ENCODE data around the gene SLC35F5. TPM values are rescaled to one million over a fixed set of nuclear protein-coding genes. Genes with fewer than 3 reads are reported as not detected.
A peak's percentile ranks its signal among the peaks of the same experiment; 100 is the strongest.
"Not testable (repeated sequence)": the region's sequence is repeated elsewhere in the genome, so short reads cannot be mapped to it uniquely, and the experiment has no call there.

The SLC35F5 gene, protein sequence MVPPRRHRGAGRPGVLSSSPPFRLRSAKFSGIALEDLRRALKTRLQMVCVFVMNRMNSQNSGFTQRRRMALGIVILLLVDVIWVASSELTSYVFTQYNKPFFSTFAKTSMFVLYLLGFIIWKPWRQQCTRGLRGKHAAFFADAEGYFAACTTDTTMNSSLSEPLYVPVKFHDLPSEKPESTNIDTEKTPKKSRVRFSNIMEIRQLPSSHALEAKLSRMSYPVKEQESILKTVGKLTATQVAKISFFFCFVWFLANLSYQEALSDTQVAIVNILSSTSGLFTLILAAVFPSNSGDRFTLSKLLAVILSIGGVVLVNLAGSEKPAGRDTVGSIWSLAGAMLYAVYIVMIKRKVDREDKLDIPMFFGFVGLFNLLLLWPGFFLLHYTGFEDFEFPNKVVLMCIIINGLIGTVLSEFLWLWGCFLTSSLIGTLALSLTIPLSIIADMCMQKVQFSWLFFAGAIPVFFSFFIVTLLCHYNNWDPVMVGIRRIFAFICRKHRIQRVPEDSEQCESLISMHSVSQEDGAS
- total RNA-seq (2014; rRNA removed; shearing (Covaris generic)): 41.7 and 56.8 TPM in 2 replicates

DNA sequence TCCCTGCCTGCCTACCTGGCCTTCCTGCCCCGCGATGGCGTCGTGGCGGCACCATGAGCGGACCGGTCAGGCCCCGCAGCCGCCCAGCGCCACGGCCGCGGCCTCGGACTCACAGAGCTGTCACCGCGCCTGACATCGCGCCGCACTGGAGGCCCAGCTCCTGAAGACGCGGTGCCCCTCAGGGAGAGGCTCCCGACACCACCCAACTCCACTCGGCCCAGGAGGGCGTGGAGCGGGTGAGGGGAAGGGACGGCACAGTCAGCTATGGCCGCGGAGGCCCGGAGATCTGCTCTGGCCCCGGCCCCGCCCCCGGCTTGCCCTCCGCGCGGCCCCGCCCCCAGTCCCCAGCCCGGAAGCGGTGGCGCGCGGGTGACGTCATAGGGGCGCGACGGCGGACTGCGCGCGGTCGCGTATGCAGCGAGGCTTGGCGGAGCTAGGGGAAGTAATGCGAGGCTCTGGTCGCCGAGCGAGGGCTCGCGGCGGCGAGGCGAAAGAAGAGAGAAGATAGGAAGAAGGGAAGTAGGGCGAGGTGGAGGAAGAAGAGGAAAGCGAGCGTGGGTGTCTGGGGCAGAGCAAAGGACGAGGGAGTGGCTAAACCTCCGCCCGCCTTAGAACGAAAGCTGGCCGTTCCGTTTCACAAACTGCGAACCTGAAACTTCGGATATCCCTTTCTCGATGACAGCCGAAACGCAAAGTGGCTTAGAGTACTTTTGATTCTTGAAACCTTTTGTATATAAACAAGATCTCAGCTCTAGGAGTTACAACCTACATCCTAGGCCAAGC is at the start of gene SLC35F5:
Gene SLC35F5, minus strand, starts transcription at position 288 of the 783 bp plus-strand sequence. Its CDS starts 233 bp downstream, at position 55.
- peak; percentile 76 for DNase-seq (ENCODE audit: low spot score)

DNA sequence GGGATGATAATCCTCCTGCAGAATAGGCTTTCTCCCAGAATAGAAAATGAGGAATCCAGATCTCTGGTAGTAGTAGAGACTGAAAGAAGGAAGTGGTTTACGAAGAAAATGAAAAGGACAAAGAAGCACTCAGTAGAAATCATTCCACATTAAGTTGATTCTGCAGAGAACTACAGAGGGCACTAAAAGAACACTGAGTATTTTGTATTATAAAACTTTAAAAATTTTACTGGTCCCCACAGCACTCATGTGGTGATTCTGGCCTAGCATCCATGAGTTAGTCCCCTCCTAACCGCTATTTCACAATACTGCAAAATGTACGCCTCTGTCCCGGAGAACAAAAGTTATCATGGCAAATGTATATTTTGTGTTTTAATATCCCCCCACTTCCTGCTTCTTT is 42.9 kb upstream of the SLC35F5 start:
- DNase-seq (ENCODE audit: low spot score): no peak

DNA sequence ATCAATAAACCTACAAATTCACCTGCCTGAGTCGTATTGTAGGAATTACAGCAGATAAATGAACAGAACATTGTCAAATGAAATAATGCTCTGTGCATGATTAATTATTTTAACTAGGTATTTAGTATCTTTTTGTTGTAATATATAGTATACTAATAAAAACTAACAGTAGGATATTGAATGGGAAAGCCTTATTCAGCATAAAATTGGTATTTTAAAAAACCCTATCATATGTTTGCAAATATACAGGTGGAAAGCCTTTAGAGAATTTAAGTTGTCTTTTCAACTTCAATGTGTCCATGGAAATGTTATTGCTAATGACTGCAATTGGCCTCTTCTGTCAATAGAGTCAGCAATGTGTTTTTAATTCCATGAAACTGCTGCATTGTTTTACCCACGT is 40.8 kb upstream of the SLC35F5 start:
- no peak for DNase-seq (ENCODE audit: low spot score)

DNA sequence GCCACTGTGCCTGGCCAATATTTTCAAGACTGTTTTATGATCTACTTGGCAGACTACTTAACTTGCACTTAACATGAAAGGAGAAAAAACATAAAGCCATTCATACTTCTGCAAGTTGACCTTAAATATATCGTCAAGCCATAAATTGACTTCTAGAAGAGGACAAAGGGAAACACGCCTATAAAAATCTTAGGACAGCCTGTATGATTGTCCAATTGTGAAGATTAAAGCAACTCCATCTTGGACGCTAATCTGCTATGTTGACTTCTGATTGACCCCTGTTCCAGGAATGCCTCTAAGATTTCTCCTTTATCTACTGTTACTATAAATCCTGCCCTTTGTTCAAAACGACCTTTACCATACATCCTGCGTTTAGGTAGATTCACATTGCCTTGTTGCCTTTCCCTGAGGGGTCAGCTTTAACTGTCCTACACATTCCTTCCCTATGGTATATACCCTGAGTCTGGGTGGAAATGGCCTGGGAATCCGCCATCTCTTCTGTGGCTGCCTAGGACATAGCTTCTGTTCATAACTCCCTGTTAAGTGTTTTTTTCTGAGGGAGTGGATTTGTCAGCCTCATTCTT is 40.2 kb upstream of the SLC35F5 start:
- no peak for DNase-seq (ENCODE audit: low spot score)

DNA sequence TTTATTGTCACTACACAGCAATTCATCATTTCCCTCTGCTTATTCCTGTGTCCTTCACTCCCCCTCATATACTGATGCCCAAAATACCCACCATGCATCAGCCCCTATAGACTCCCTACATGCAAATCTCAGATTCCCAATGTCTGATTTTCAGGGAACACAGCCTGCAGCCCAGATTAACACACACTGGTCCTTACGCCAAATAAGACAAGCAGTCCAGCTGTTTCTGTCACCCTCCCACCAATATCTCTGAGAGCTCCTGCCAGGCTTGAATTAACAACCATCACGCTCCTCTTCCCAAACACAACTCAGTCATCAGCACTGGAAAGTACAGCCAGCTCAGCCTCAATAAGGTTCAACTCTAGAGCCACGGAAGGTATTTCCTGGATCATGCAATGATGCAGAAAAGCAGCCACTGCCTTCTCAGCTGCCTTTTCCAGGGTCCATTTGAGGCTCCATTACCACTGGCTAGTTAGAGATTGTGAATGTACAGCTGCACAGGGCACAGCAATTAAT is 39.0 kb upstream of the SLC35F5 start:
- DNase-seq (ENCODE audit: low spot score): no peak

DNA sequence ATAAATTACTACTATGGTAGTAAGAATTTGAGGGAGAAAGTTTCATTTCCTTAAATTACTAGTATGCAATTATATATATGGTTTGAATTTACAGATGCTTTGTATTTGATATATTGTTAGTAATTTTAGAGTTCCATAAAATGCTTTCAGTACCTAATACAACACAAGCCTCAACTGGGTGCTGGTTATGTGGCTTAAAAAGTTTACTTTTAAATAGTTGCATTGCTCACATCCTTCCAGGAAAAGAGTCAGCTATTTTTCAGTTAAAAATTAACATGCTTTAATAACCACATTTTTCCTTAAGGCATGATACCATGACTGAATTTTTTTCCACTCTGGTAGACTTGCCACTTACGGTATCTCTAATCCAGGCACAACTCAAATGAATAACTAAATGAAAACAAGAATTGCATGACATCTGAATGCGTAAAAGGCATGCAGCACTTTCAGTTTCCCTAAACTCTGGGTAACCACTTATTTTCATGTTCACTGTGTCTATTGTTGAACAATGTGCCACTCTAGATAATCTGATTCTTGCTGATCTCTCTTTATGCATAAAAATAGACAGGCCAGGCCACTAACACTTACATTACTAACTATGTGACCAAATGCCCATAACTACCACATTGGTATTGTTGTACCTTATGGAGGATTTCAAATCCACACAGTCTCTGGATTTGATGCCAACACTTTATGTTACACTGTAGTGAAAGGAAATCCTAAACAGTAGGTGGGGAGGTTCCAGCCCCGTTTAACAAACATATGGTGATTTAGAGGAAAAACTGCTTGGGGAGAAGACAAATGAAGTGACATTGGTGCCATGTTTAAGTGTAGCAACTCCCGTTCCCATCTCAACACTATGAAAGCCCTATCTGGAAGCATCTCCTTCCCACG is 35.5 kb upstream of the SLC35F5 start:
- DNase-seq (ENCODE audit: low spot score): no peak

DNA sequence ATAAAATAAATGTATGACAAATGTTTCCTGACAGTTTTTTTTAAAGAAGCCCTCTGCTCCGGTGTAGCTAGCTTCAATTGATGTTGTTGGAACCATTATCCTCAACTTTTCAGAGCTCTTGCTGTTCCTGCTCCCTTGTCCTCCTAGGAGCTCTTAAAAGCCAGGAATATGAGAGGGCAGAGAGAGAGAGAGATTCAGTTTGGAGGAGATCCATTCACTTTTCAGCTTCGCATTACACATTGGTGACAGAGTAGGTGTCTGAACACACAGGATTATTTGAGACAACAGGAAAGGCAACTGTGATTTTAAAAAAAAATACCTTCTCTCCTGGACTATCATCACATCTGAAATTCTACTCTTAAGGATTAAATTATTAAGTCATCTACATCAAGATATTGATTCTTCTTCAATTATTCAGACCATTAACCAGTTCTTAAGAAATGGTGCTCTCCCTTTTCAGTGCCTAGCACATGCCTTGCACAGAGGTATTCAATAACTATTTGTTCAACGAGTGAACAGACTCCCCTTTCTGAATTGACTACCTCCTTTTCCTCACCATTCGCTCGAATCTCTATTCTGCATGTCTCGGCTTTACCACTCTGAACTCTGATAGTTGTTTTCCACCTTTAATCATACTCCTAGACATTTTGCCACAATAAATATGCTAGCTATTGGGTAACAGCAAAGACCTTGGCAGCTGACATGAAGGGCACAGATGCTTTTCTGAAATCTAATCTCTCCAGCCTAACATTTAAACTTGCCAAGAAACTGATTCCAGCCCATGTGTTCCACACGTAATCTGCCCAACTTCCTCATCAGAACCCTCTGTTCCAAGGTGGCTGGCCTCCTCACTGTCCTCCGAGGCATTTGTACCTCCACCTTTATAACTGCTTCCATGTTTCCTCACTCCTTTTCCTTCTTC is 28.6 kb upstream of the SLC35F5 start:
- DNase-seq (ENCODE audit: low spot score): no peak

DNA sequence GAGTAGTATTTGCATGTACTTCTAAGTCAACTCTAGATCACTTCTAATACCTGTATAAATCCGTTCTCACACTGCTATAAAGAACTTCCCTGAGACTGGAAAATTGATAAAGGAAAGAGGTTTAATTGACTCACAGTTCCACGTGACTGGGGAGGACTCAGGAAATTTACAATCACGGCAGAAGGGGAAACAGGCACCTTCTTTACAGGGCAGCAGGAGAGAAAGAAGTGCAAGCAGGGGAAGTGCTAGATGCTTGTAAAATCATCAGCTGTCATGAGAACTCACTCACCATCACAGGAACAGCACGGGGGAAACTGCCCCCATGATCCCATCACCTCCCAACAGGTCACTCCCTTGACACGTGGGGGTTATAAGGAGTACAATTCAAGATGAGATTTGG is 24.0 kb upstream of the SLC35F5 start:
- no peak for DNase-seq (ENCODE audit: low spot score)

DNA sequence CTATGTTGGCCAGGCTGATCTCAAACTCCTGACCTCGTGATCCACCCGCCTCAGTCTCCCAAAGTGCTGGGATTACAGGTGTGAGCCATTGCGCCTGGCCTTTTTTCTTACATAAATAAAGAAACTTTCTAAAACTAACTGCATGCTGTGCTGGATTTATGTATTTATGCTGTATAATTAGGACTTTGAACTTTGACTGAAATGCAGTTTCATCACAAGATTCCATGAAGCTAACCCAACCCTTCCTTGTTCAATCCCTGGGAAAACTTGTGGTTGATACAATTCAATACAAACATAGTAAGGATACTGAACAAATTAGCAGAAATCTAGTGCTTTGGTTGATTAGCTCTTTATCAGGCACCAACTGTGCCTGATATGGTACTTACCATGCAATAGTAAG is 20.9 kb upstream of the SLC35F5 start:
- no peak for DNase-seq (ENCODE audit: low spot score)

DNA sequence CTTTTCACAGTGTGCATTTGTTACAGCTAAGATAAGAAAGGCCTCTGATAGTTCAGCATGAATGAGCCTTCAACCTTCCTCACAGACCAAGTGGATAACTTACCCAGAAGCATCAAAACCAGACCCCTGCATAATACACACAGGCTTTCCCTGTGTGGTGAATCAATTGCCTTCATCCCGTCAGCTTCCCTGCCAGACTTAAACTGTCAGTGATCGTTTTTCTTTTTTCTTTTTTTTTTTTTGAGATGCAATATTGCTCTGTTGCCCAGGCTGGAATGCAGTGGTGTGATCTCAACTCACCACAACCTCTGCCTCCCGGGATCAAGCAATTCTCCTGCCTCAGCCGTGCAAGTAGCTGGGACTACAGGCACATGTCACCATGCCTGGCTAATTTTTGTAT is 20.5 kb upstream of the SLC35F5 start:
- no peak for DNase-seq (ENCODE audit: low spot score)

DNA sequence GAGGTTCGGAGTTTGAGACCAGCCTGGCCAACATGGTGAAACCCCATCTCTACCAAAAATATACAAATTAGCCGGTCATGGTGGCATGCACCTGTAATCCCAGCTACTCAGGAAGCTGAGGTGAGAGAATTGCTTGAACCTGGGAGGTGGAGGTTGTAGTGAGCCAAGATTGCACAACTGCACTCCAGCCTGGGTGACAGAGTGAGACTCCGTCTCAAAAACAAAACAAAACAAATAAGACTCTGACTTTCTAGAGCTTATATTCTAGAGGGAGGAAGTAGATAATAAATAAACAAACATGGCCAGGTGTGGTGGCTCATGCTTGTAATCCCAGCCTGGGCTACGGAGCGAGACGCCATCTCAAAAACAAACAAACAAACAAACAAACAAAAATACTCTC is 18.2 kb upstream of the SLC35F5 start:
- DNase-seq (ENCODE audit: low spot score): not testable (repeated sequence)

DNA sequence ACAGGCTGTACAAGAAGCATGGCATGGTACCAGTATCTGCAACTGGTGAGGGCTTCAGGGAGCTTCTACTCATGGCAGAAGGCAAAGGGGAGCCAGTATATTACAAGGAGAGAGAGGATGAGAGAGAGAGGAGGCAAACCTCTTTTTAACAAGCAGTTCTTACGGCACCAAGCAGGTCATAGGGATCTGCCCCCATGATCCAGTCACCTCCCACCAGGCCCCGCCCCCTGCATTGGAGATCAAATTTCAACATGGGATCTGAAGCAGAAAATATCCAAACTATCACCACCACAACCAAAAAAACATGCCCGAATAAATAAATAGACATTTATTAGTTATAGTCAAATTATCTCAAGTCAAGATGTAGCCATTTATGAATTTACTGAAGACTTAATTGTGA is 14.5 kb upstream of the SLC35F5 start:
- no peak for DNase-seq (ENCODE audit: low spot score)

DNA sequence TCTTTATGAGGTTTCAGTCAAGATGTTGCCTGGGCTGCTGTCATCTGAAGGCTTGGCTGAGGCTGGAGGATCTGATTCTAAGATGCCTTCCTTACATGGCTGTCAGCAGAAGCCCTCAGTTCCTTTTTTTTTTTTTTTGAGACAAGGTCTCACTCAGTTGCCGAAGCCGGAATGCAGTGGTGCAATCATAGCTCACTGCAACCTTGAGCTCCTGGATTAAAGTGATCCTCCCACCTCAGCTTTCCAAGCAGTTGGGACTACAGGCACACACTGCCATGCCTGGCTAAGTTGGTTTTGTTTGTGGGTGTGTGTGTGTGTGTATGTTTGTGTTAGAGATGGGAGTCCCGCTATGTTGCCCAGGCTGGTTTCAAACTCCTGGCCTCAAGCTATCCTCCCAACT is 13.1 kb upstream of the SLC35F5 start:
- DNase-seq (ENCODE audit: low spot score): no peak

DNA sequence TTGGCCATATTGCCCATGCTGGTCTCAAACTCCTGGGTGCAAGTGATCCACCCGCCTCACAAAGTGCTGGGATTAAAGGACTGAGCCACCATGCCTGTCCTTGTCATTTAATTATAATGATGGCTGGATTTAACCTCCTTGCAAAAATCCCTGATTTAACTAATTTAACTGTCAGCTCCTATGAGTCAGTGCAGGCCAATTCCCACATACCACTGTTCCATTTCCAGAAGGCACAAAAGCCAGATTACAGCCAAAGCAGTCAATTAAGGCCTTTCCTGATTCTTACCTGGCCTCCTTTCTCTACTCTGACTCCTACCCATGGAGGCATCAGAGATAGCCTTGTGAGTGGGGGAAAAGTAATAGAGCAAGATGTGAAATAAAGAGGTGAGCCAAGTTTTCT is 12.3 kb upstream of the SLC35F5 start:
- no peak for DNase-seq (ENCODE audit: low spot score)

DNA sequence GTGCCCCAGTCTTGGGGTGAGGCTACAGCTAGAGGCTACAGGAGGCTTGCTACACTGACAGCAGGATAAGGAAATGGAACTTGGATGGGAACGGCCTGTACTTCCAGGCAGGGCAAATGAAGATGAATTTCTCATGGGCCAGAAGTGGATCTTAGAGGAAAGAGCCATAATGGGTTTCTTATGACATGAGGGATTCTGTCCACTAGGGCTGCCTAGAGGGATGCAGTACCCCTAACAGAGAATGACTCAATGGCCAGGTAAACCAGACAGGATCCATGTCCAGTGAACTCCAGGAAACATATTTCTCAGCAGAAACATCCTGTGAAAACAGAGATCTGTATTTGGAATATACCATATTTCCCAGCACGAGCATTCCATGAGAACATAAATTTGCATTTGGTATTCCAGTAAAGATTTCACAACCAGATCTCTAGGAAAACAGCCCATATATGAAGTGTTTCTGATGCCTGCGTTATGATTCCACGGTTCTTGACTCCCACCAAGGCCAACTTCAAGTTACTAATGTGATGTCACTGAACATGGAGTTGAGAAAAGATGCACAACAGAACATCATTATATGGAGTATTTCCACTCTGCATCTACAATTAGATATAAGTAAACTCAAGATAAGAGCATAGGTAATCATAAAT is 11.5 kb upstream of the SLC35F5 start:
- DNase-seq (ENCODE audit: low spot score): no peak

DNA sequence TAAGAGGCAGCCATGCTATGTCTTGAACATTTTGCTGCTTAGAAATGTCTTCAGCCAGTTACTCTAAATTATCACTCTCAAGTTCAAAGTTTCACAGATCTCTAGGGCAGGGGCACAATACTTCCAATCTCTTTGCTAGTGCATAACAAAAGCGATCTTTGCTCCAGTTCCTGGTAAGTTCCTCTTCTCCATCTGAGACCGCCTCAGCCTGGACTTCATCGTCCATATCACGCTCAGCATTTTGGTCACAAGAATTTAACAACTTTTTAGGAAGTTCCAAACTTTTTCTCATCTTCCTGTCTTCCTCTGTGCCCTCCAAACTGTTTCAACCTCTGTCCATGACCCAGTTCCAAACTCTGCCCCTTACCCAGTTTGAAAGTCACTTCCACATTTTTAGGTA is 8.8 kb upstream of the SLC35F5 start:
- DNase-seq (ENCODE audit: low spot score): no peak

DNA sequence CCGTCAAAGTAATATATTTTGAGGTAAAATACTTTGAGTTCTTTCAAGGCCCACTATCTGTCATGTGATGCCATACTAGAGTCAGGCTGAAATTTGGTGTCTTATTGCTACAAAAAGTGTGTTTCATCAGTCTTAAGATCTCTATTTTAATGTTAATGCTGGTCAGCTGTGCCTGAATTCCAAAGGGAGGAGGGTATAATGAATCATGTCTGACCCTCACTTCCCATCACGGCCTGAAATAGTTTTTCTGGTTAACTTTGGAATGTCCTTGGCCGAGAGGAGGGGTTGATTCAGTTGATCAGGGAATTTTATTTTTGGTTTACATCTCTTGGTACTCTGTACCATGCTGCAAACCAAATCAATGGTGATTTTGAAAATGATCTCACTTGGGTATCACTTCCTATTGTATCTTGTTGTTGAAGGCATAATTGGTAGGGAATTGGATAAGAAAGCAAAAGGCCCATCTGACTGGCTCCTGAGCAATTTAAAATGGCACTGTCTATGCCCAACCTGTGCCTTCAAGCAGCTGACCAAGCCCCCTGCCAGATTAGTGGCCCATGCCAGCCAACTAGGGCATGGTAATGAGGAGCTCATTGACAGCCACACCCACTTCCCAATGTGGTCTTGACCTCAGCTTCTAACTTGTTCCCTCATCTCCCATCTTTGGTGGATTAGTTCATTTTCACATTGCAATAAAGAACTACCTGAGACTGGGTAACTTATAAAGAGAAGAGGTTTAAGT is 6.1 kb upstream of the SLC35F5 start:
- DNase-seq (ENCODE audit: low spot score): no peak

DNA sequence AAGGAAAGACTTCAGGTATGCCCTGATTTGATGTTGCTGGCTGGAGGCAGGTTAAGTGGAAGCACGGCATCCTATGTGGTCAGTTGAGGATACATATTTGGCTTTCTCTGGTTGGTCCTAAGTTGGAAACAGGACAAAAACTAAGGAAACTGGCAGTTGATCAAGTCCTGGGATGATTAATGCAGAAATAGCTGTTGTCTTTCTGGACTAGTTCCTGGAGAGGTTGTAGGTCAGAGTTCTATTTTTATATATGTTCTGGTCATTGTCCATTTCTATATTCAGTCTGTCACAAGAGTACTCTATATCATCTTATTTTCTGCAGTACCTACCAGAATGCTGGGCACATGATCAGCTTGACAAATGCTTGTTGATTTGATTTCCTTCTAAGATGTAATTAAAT is 4.0 kb upstream of the SLC35F5 start:
- no peak for DNase-seq (ENCODE audit: low spot score)

DNA sequence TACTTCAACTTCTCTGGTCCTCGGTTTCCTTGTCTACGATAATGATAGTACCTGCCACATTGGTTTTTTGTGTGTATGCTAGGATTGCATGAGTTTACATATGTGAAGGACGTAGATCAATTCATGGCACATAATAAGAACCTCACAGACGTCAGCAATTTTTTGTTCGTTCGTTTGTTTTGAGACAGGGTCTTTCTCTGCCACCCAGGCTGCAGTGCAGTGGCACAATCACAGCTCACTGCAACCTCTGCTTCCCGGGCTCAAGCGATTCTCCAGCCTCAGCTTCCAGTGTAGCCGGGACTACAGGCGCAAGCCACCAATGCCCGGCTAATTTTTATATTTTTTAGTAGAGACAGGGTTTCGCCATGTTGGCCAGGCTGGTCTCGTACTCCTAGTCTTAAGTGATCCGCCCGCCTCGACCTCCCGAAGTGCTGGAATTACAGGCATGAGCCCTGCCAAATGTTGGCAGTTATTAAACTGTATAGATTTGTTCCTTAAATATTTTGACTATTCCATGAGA is 756 bp upstream of the SLC35F5 start:
- no peak for DNase-seq (ENCODE audit: low spot score)

All from H4 (cell line).